ENCODE results near the gene PLEKHO2. TPM values are rescaled to one million over a fixed set of nuclear protein-coding genes. Genes with fewer than 3 reads are reported as not detected.

The PLEKHO2 gene
- total and polyA plus RNA-seq, 10 of the 15 experiments (the other 5 are each of a cell fraction or from before 2014, with no cell fraction given), result 1.4 to 25.6 (median 20.5) TPM

GRCh38 chr15:64892847-64893403 is 51.2 kb downstream of the PLEKHO2 start (continued):
- TF ChIP-seq PBX3 (IDR thresholded peaks at IDR 0.05; ENCODE audit: insufficient replicate concordance, low read depth, low read length), result peak; percentile 10
- no peak for TF ChIP-seq POLR2A (IDR thresholded peaks at IDR 0.05; ENCODE audit: low read depth, low read length)
- no peak for TF ChIP-seq EED (IDR thresholded peaks at IDR 0.05; ENCODE audit: low read depth)
- no peak for TF ChIP-seq PRDM15 (CRISPR knock-in tag; IDR thresholded peaks at IDR 0.05)
- TF ChIP-seq RELB (IDR thresholded peaks at IDR 0.05; ENCODE audit: low read depth), result no peak
- TF ChIP-seq JUNB (IDR thresholded peaks at IDR 0.05), result no peak
